Loucy (cell line): ENCODE measurements around the gene TMEM147.
A peak's percentile ranks its signal among the peaks of the same experiment; 100 is the strongest.

Experiments used
- H2AFZ ChIP-seq: fragments of 200-600 bp; sonication (generic); 2 replicates; pipeline ENCODE4 v1.6.0; 2016; ENCODE audit warnings: antibody characterized with exemption, mild to moderate bottlenecking, low read length, moderate library complexity
- H3F3A ChIP-seq: fragments of 200-600 bp; 2 replicates; pipeline ENCODE4 v1.6.0; 2016; ENCODE audit warnings: antibody characterized with exemption, low read depth, mild to moderate bottlenecking
- H3K27me3 ChIP-seq: fragments of 200-600 bp; sonication (generic); 2 replicates; pipeline ENCODE4 v1.6.1; 2014; ENCODE audit warnings: low read length, mild to moderate bottlenecking; ENCODE audit not compliant: insufficient read depth, poor library complexity, severe bottlenecking
- H3K36me3 ChIP-seq: fragments of 200-600 bp; sonication (generic); 2 replicates; pipeline ENCODE4 v1.6.1; 2016; ENCODE audit warnings: low read length; ENCODE audit not compliant: insufficient read depth
- H3K4me1 ChIP-seq: fragments of 200-600 bp; sonication (generic); 2 replicates; pipeline ENCODE4 v1.5.1; 2014; ENCODE audit warnings: low read length, mild to moderate bottlenecking; ENCODE audit not compliant: insufficient read depth, poor library complexity, severe bottlenecking
- H3K4me2 ChIP-seq: fragments of 200-600 bp; sonication (generic); 2 replicates; pipeline ENCODE4 v1.6.0; 2014; ENCODE audit warnings: antibody characterized with exemption, low read length, low read depth, mild to moderate bottlenecking; ENCODE audit not compliant: poor library complexity, severe bottlenecking
- H3K4me3 ChIP-seq: fragments of 200-600 bp; sonication (generic); 2 replicates; pipeline ENCODE4 v1.5.1; 2014; ENCODE audit warnings: low read length, mild to moderate bottlenecking, mixed read lengths; ENCODE audit not compliant: poor library complexity, severe bottlenecking
- H3K79me2 ChIP-seq: fragments of 200-600 bp; sonication (generic); 2 replicates; pipeline ENCODE4 v1.6.1; 2014; ENCODE audit warnings: low read length; ENCODE audit not compliant: insufficient read depth
- H3K9ac ChIP-seq: fragments of 200-600 bp; sonication (generic); 2 replicates; pipeline ENCODE4 v1.6.0; 2014; ENCODE audit warnings: mild to moderate bottlenecking, low read depth, low read length, moderate library complexity; ENCODE audit not compliant: poor library complexity, severe bottlenecking
- H3K9me2 ChIP-seq: fragments of 200-600 bp; sonication (generic); replicated peaks from 2 replicates; pipeline ENCODE4 v1.6.1; 2016; ENCODE audit warnings: low read depth, low read length, mixed read lengths
- H3K9me3 ChIP-seq: fragments of 200-600 bp; sonication (generic); 2 replicates; pipeline ENCODE4 v1.6.1; 2014; ENCODE audit warnings: mild to moderate bottlenecking, antibody characterized with exemption, low read length, low read depth; ENCODE audit not compliant: insufficient read depth
- H4K20me1 ChIP-seq: fragments of 200-600 bp; sonication (generic); 2 replicates; pipeline ENCODE4 v1.6.0; 2014; ENCODE audit warnings: antibody characterized with exemption, low read length, mild to moderate bottlenecking; ENCODE audit not compliant: insufficient read depth, poor library complexity, severe bottlenecking
- CTCF ChIP-seq: fragments of 200-600 bp; sonication (generic); conservative IDR thresholded peaks from 2 replicates; pipeline ENCODE4 v1.5.1; 2014; ENCODE audit warnings: mild to moderate bottlenecking, antibody characterized with exemption, low read length
- EZH2phosphoT487 ChIP-seq: fragments of 200-600 bp; IDR thresholded peaks from 2 replicates; pipeline ENCODE4 v1.6.1; 2018; ENCODE audit warnings: antibody characterized with exemption, mild to moderate bottlenecking, moderate library complexity, borderline replicate concordance

The TMEM147 gene

GRCh38 chr19:35542209-35542608 is 3.2 kb upstream of the TMEM147 start:
- Histone ChIP-seq H3K4me2 (no peak overlapping the region), H3F3A (no peaks in the 10 kb centered on the region), H3K9me3 (no peaks in the 10 kb centered on the region), H3K4me3 (no peak overlapping the region), H3K9me2 (no peaks in the 10 kb centered on the region), H3K4me1 (peaks cover 40% of the 10 kb centered on the region), H3K9ac (no peak overlapping the region), H2AFZ (no peak overlapping the region), H3K36me3 (no peaks in the 10 kb centered on the region), H3K79me2 (peaks cover 40% of the 10 kb centered on the region), H4K20me1 (no peaks in the 10 kb centered on the region), H3K27me3 (no peaks in the 10 kb centered on the region)
- TF ChIP-seq EZH2phosphoT487 (no peak), CTCF (no peak)

- H3K9ac ChIP-seq = peak overlapping the region; percentile 99
- no peaks in the 10 kb centered on the region for H3K9me2 ChIP-seq
- no peak for TF ChIP-seq EZH2phosphoT487
- no peak for TF ChIP-seq CTCF
- peaks cover 40% of the 10 kb centered on the region for H3K4me1 ChIP-seq
- H3K4me3 ChIP-seq = peak overlapping the region; percentile 99
- no peaks in the 10 kb centered on the region for H3K36me3 ChIP-seq
- H3K4me2 ChIP-seq = peak overlapping the region; percentile 92
- H3K9me3 ChIP-seq = no peaks in the 10 kb centered on the region
- H3K27me3 ChIP-seq = no peaks in the 10 kb centered on the region
- H2AFZ ChIP-seq = no peak overlapping the region
- H3F3A ChIP-seq = no peaks in the 10 kb centered on the region
- no peaks in the 10 kb centered on the region for H4K20me1 ChIP-seq
- peaks cover 40% of the 10 kb centered on the region for H3K79me2 ChIP-seq
These were observed 1.9 kb upstream of the TMEM147 start for GRCh38 chr19:35543280-35544109.

GRCh38 chr19:35544110-35544802 is 1.2 kb upstream of the TMEM147 start:
- Histone ChIP-seq H2AFZ (no peak overlapping the region), H3K79me2 (peaks cover 40% of the 10 kb centered on the region), H3K9ac (peak overlapping the region; percentile 99), H3K9me2 (no peaks in the 10 kb centered on the region), H3F3A (no peaks in the 10 kb centered on the region), H3K4me2 (peak overlapping the region; percentile 92), H3K4me3 (peak overlapping the region; percentile 99), H3K4me1 (peaks cover 39% of the 10 kb centered on the region), H4K20me1 (no peaks in the 10 kb centered on the region), H3K36me3 (no peaks in the 10 kb centered on the region), H3K9me3 (no peaks in the 10 kb centered on the region), H3K27me3 (no peaks in the 10 kb centered on the region)
- TF ChIP-seq CTCF = no peak
- TF ChIP-seq EZH2phosphoT487 = no peak
